ENCODE data around the gene WNK2.

The WNK2 gene

GRCh38 chr9:93255494-93255867 is 71.5 kb downstream of the WNK2 start:
- DNase-seq (ENCODE audit: low spot score) = no peak

DNA sequence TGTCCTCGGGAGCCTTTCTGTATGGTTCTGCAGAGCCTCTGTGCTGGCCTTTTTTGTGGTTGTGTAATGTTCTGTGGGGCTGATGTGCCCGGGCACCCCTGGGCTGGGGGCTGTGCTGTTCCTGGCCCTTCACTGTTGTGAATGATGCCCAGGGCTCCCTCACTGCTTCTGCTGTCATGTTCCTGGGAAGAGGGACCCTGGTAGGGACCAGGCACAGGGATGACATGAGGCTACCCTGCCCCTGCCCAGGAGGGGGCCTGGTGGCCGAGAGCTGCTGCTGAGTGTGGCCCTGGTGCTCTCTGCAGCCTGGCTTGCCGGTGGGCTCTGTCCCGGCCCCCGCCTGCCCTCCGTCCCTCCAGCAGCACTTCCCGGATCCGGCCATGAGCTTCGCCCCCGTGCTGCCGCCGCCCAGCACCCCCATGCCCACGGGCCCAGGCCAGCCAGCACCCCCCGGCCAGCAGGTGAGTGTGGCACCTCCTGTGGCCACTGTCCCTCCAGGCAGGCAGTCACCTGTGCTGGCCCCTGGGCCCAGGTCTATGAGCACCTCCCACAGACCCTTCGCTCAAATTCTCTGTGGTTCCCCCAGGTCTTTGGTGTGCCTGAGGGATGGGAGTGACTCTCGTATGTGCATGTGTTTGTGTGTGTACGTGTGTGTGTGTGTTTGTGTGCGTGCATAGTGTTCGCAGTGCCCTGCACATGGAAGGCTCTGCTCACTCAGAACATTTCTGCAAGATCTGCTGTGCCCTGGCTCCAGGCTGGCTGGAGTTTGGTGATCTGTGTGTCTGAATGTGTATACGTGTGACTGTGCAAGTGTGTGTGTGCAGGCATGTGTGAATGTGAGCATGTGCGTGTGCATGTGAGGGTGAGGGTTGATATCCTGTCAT is 72.3 kb downstream of the WNK2 start:
- peak; percentile 31 for DNase-seq (ENCODE audit: low spot score)

GRCh38 chr9:93256878-93257807 is 73.2 kb downstream of the WNK2 start:
- DNase-seq (ENCODE audit: low spot score) = peak; percentile 19

DNA sequence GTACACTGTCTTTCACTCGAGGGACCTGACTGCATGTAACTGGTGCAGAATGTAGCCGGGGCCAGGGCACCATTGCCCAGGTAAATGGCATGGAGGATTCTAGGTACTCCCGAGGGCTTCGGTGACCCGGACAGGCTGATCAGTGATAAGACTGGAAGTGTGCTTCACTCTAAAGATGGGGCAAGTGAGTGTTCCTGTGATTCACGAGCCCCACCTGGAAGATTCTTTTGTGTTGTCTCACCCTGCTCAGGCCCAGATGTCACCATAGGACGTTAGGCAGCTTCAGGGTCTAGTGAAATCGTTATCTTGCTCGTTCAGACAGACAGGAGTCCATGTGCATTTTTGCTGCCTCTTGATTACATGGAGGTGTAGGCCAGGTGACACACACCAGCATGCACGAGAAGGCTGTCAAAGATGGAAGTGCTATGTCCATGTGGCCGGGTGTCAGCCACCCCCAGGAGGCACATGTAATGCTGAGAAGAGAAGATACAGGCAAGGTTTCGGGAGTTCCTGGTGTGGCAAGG is 73.9 kb downstream of the WNK2 start:
- DNase-seq (ENCODE audit: low spot score) = peak; percentile 12

- peak; percentile 10 for DNase-seq (ENCODE audit: low spot score)
Observed at GRCh38 chr9:93258419-93258817, 74.5 kb downstream of the WNK2 start.

DNA sequence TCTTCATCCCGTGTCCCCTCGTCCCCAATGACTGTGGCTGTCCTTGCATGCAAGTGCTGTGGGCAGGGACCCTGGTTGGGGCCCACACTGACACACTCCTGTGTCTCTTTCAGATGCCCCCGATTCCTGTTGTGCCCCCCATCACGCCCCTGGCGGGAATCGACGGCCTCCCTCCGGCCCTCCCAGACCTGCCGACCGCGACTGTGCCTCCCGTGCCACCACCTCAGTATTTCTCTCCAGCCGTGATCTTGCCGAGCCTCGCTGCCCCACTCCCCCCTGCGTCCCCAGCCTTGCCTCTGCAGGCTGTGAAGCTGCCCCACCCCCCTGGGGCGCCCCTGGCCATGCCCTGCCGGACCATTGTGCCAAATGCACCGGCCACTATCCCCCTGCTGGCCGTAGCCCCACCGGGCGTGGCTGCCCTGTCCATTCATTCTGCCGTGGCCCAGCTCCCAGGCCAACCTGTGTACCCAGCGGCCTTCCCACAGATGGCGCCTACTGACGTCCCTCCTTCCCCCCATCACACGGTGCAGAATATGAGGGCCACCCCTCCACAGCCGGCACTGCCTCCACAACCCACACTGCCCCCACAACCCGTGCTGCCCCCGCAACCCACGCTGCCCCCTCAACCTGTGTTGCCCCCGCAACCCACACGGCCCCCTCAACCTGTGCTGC is 75.0 kb downstream of the WNK2 start:
- no peak for DNase-seq (ENCODE audit: low spot score)

GRCh38 chr9:93259490-93260262 is 75.7 kb downstream of the WNK2 start:
- DNase-seq (ENCODE audit: low spot score) = peak; percentile 27

GRCh38 chr9:93260263-93261066 is 76.5 kb downstream of the WNK2 start:
- DNase-seq (ENCODE audit: low spot score) = peak; percentile 15

DNA sequence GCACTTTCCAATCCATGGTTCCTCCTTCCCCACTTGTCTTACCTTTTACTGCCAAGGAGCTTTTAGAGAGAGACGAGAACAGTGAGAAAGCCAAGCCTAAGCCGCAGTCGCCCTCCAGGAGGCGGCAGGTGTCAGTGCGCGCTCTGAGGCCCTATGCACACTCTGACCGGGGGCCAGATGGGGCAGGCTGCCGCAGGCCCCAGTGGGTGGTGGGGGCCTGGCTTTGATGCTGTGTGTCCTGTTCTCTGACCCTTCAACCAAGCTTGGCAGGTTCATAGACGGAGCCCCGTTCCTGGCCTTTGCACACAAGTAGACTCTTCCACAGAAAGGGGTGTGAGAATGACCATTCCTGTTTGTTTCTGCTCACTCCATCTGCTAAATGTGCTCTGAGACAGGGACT is 77.3 kb downstream of the WNK2 start:
- DNase-seq (ENCODE audit: low spot score) = peak; percentile 43

GRCh38 chr9:93261735-93262523 is 78.0 kb downstream of the WNK2 start:
- peak; percentile 22 for DNase-seq (ENCODE audit: low spot score)

GRCh38 chr9:93262537-93263310 is 78.8 kb downstream of the WNK2 start:
- peak; percentile 16 for DNase-seq (ENCODE audit: low spot score)

GRCh38 chr9:93263334-93264229 is 79.6 kb downstream of the WNK2 start:
- peak; percentile 31 for DNase-seq (ENCODE audit: low spot score)

- no peak for DNase-seq (ENCODE audit: low spot score)
Observed at GRCh38 chr9:93264338-93265125, 80.6 kb downstream of the WNK2 start.

GRCh38 chr9:93265301-93265971 is 81.5 kb downstream of the WNK2 start:
- peak; percentile 26 for DNase-seq (ENCODE audit: low spot score)

GRCh38 chr9:93265972-93266371 is 82.0 kb downstream of the WNK2 start:
- no peak for DNase-seq (ENCODE audit: low spot score)

GRCh38 chr9:93266521-93267001 is 82.6 kb downstream of the WNK2 start:
- no peak for DNase-seq (ENCODE audit: low spot score)

Data from D341Med (cell line).